Breast epithelium (tissue), 3 donors: ENCODE results near the gene ABL2.
"Not testable (repeated sequence)": the region's sequence is repeated elsewhere in the genome, so short reads cannot be mapped to it uniquely, and the experiment has no call there.

ENCODE experiments used
- POLR2AphosphoS5 ChIP-seq, 3 donors: sonication (generic); formaldehyde crosslinking; IDR thresholded peaks; one replicate each; pipeline ENCODE4 v1.6.1; 2017; ENCODE audit warnings: antibody characterized with exemption in 3 of 3
- TF ChIP-seq, protein P1 (sequence below), 3 donors: fragments of 450-650 bp; IDR thresholded peaks; one replicate each; pipeline ENCODE4 v1.5.1; 2016 to 2017; ENCODE audit warnings: antibody characterized with exemption in 3 of 3, mild to moderate bottlenecking in 3 of 3, moderate library complexity in 3 of 3

- TF ChIP-seq, protein P1, sequence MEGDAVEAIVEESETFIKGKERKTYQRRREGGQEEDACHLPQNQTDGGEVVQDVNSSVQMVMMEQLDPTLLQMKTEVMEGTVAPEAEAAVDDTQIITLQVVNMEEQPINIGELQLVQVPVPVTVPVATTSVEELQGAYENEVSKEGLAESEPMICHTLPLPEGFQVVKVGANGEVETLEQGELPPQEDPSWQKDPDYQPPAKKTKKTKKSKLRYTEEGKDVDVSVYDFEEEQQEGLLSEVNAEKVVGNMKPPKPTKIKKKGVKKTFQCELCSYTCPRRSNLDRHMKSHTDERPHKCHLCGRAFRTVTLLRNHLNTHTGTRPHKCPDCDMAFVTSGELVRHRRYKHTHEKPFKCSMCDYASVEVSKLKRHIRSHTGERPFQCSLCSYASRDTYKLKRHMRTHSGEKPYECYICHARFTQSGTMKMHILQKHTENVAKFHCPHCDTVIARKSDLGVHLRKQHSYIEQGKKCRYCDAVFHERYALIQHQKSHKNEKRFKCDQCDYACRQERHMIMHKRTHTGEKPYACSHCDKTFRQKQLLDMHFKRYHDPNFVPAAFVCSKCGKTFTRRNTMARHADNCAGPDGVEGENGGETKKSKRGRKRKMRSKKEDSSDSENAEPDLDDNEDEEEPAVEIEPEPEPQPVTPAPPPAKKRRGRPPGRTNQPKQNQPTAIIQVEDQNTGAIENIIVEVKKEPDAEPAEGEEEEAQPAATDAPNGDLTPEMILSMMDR (IDR thresholded peaks at IDR 0.05): not testable (repeated sequence)
- TF ChIP-seq POLR2AphosphoS5 (IDR thresholded peaks at IDR 0.05): not testable (repeated sequence)
Measured at GRCh38 chr1:179138755-179139154, 90.7 kb downstream of the ABL2 start.
